CD4-positive, alpha-beta T cell treated with Interleukin-4 for 4 hours (primary cell): ENCODE measurements around the gene HIBCH.
"Not testable (repeated sequence)": the region's sequence is repeated elsewhere in the genome, so short reads cannot be mapped to it uniquely, and the experiment has no call there.

Experiments
- DNase-seq: peaks from one replicate; pipeline ENCODE4 v3.0.0-alpha.2; 2020

The HIBCH gene

DNA sequence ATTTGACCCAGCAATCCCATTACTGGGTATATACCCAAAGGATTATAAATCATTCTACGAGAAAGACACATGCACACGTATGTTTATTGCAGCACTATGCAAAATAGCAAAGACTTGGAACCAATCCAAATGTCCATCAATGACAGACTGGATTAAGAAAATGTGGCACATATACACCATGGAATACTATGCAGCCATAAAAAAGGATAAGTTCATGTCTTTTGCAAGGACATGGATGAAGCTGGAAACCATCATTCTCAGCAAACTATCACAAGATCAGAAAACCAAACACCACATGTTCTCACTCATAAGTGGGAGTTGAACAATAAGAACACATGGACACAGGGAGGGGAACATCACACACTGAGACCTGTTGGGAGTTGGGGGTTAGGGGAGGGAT is 96.9 kb downstream of the HIBCH start:
- DNase-seq, result not testable (repeated sequence)

DNA sequence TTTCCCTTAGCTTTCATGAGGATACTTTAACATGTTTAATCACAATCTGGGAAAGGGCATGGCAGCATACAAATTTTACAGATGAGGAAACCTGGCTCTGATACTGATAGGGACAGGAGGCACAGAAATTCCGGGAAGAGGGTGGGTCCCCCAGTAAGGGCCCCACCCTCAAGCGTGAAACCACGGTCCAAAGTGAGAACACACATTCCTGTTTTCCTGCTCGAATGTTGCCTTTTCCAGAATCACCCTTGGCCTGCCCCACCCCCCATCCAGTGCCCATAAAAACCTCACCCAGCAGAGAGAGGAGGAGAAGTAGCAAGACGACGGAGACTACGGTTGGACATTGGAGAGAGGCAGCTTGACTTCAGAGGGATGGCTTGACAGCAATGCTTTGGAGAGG is 98.2 kb downstream of the HIBCH start:
- no peak for DNase-seq

DNA sequence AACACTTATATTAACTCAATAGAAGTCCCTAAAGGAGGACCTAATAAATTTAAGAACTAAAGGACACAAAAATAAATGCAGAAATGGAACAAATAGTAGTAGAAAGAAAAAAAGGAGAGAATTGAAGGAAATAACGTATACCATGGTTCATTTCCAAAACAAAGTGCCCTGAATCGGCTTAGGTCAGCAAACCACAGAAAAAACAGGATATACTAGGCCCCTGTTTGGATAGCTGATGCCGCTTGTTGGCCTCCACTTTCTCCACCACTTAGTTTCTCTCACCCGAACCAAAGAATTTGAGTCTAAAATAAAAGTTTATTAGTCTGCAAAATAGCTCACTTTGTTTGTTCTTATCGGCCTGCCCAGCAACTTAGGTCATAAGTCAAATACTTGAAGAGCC is 100.4 kb downstream of the HIBCH start:
- no peak for DNase-seq

DNA sequence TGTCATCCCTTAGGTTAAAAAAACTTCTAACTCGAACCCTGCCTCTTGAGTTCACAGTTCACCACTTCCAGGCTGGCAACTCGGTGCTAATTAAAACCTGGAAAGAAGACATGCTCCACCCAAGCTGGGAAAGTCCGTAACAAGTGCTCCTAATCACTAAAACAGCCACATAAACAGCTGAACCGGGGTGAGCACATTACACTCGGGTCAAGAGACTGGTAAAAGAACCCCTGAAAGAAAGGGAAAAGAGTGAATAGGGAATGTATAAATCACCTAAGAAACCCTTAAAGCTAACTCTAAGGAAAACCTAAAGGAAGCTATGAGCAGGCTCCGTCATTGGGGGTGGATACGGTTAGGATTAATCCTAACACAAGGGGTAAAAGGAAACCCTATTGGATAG is 102.0 kb downstream of the HIBCH start:
- no peak for DNase-seq

DNA sequence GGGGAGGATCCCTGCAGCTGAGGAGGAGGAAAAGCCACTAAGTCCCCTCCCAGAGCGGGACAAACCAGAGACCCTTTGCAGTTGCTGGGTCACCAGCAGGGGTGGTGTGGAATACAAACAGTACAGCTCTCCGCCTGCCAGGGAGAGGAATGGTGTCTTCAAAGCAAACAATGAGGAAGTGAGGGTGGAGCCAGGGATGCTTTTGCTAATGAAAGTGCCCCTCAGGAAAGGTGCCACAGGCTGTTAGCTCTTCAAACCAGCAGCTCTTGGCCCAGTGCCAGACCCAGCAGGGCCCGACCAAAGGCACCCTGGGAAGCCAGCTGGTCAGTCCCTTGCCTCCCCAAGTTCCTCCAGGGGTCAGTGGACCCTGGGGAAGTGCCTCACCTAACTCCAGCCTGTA is 102.8 kb downstream of the HIBCH start:
- DNase-seq, result no peak

DNA sequence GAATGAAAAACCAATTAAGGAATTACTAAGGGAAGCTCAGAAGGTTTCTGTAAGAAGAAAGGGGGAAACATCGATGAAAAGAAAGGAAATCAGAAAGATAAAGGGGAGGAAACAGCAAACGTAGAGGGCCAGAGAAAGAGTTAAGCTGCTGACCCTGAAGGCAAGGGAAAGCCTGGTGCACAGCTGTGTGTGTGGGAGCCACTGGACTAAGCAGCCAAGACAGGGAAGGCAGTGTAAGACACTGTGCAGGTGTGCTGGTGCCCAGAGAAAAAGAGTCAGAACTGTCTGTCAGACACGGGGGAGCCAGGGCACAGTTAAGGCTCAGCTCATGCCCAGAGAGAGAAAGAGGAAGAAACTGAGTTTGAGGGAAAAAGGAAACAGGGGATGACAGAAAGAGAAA is 104.0 kb downstream of the HIBCH start:
- no peak for DNase-seq

DNA sequence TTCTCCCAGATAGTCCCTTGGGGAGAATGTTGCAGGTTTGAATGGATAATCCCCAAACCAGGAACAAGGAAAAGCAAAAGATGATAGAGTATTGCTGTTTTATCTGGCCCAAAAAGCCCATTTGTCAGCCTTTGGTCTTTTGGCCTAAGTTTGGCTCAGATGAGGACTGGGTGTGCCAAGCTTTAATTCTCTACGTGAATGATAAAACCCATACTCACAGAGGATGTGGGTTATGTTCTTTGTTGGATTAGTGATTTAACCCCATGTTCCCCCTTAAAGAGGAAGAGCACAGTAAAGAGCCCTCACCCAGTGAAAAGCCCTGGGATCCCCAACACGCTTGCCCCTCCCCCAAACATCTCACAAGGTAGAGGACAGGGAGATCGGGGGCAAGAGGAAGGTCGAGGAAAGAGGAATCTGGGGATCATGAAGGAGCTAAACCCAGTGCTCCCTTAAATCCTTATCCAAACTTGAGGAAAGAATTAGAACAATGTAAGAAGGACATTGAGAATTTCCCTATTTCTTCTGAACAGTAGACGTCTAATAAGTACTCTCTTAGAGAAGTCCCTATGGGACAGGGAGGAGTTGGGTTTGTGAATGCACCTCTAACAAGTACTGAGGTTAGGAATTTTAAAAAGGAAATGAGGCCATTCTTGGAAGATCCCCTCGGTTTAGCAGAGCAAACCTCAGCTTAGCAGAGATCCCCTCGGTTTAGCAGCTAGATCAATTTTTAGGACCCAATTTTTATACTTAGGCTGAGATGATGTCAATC is 105.0 kb downstream of the HIBCH start:
- no peak for DNase-seq

DNA sequence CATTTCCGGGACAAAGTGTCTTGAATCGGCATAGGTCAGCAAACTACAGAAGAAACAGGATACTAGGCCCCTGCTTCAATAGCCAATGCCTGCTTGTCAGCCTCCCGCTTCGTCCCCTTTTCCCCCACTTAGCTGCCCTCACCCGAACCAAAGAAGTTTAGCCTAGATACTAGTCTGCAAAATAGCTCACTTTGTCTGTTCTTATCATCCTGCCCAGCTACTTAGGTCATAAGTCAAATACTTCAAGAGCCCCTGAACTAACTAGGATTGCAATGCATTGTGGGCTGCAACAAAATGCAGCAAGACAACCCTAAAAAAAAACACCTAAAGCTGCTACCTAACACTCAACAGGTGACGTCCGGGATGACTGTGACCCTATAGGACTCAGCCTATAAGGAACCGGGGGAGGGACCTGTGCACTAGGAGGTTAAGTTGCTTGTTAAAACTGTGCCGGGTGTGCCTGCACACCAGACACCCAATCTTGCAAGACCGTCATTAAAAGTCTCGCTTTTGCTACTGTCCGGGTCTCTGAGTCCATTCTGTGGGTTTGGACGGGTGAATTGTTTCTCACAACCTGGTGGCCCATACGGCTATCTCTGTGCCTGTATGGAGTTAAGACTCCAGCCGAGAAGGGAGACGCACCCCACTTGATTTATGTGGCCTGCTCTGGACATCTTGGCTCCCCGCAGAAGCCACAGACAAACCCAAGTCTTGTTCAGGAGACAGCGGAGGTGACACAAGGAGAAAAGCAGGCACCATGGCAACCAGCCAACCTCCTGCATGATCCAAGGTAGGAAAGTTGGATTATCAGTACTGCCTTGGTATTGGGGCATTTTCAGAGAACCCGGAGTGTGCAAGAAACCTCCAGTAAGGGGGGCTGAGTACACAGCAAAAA is 105.9 kb downstream of the HIBCH start:
- DNase-seq, result no peak

DNA sequence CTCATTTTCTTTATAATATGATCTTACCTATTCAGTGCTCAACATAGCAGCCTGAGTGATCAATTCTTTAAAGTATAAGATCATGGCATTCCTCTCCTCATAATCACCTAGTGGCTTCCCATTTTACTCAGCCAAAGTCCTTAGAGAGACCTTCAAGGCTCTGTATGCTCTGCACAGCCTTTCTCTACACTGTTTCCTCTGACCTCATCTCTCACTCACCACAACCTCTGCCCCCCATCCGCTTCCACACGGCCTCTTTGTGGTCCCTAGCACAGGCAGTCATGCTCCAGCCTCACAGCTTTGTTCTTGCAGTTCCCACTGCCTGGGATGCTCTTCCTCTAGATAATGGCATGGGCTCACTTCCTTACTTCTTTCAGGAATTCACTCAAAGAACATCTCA is 109.2 kb downstream of the HIBCH start:
- no peak for DNase-seq

DNA sequence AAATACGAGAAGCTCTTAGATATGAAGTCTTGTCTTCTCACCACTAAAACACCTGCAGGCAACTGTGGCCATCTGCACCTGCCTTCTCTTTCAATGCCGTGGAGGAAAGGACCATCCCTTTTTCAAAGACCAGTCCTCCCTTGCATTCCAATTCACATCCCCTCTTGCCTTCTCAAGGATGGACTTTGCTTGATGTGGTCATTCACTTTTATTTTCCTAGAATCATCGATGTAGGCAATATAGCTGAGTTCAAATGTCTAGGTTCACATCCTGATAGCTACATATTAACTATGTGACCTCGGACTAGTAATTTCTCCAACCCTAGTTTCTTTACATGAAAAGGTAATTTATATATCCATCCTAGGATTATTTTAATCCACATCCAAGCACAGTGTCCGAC is 110.1 kb downstream of the HIBCH start:
- no peak for DNase-seq

DNA sequence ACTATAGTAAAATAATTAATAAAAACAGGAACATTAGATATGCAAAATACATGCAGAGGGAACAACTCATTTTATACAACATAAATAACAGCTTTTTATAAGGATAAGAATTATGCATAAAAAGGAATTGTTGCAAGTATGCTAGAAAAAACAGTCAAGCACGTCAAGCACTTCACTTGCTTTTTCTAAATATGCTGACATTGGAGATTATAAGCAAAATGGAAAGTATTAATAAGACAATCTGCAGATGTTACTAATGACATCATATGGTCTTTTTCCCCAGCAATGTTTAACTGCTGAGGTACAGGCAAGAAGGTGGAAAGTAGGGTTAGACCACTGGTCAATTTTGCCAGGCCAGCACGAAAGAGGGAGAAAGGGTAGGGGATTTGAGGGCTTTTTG is 111.7 kb downstream of the HIBCH start:
- no peak for DNase-seq

DNA sequence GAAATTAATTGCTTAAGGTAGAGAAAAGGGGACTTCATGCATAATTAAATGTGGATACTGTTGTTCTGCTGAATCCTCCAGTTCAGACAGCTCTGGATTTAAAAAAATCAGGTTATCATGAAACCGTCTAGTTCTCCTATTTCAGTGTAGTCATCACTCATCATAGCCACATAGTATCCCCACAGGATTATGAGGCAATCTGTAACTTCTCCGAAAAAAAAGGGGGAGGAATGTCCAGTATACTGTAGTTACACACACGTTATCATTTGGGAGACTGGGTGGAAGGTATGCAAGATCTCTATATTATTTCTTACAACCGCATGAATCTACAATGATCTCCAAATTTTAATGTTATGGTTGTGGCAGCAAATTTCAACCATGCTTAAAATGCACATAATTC is 114.0 kb downstream of the HIBCH start:
- no peak for DNase-seq

DNA sequence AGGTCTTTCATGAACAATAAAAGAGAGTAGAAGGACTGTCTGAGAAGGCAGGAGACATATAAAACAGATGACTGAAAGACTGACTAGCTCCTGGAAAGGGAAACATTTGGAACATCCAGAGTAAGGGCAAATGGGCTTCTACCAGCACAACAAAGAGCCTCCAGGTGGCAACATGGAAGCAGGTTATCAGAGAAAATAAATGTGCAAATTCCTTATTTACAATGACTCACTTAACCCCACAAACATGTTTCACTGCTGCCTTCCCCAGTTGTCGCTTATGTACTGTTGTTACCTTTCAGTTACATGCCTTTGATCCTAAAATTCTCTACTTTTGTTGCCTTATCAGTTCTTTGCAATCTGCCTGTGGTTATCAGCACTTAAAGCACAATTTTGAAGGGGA is 117.0 kb downstream of the HIBCH start:
- no peak for DNase-seq

DNA sequence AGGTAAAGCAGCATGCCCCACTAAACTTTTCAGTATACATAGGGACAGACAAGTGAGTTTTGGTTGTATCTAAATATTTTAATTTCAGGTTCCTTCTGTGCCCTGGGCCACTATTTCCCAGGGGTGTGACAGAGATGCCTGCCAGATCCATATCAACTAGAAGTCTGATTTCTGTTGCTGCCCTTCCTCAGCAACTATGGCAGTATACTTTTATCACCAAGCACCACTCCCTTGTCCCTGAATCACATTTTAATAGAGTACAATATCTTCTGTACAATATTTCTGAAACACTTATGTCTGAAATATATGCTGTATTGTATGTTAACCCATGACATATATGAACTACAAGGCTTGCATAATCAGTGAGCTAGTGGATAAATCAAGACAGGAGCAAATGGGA is 117.6 kb downstream of the HIBCH start:
- no peak for DNase-seq

DNA sequence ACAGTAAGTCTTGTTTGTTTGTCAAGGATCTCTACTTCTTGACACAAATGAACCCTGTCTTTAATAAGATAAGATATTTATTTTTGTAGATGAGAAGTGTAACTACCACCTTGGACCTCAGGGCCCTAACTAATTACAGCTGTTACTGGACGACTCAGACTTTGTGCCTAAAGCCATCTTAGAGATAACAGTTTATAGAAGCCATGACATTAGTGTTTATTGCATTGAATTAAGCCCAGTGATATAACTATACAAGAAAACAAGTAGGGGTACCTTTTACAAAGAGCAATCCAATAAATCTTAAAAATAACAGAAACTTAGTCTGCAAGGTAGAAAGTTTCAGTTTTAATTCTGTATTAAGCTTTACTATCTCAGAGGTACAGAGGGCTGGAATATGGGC is 119.0 kb downstream of the HIBCH start:
- DNase-seq, result no peak

DNA sequence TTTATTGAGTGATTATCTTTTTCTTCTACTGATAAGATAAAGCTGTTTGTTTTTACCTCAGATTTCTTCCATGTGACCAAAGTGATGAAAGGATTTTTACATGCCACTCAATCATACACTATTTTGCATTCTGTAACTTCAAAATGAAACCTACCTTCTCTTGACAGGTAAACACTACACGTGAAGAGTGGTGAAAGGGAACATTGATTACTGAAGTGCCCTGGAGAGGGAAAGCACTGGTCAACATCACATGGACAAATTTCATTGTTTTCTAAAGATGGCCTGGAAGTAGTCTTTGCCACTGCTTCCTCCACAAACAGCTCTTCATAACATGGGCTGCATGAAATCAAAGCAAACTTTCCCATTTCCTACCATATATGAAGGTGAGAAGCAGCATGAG is 120.1 kb downstream of the HIBCH start:
- no peak for DNase-seq

DNA sequence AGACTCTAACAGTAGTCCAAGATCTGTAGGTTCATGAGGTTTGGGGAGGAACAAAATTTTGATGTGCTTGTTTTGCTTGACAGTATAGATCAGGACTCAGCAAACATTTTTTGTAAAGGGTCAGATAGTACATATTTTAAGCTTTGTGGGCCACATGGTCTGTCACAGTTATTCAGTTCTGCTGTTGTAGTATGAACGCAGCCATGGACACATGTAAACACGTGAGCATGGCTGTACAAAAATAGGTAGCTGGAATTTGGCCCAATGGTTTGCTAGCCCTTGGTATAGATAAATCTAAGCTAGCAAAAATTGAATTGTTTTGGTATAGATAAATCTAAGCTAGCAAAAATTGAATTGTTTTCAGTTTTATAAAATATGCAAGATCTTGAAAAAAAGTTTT is 120.5 kb downstream of the HIBCH start:
- DNase-seq, result no peak

DNA sequence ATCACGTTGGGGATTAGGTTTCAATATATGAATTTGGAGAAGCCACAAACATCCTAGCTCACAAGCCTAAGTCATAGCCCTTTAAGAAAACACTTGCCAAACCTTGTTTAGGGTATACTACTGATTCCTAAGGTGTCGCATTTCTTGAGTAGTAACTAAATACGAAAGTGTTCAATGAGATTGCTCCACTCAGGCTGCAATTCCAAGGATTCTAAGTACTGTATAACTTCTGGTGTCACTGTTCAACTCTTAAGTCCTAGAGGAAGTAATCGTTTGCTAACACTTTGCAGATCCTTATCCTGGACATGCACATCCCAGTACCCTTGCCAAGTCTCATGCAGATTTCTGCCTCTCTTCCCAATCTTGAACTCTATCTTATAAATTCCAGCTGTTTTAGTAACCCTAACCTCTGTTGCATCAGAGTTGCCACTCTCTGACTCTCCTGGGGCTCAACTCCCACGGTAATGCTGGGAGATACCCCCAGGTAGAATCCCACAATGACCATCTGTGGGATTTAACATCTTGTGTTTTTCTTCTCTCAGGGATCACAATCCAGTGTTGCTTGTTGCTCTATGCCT is 122.4 kb downstream of the HIBCH start:
- DNase-seq, result no peak

DNA sequence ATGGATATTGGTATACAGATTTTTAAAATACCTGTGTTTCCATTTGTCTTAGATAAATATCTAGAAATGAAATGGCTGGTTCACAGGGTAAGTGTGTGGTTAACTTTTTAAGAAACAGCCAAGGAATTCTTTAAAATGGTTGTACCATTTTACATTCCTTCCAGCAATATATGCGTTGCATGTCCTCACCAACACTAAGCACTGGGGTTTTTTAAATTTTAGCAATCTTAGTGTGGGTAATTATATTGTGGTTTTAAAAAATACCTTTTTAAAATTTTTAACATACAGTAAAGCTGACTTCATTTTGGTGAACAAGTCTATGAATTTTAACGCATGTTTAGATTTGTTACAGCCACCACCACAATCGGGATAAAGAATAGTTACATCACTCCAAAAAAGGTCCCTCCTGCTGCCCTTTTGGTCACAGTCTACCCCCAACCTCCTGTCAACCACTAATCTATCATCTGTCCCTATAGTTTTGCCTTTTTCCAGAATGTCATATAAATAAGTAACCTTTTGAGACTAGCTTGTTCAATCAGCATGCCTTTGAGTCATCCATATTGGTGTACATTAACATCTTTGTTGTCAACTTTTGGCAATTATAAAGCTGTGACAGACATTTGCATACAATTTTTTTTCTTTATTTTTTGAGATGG is 129.0 kb downstream of the HIBCH start:
- no peak for DNase-seq

DNA sequence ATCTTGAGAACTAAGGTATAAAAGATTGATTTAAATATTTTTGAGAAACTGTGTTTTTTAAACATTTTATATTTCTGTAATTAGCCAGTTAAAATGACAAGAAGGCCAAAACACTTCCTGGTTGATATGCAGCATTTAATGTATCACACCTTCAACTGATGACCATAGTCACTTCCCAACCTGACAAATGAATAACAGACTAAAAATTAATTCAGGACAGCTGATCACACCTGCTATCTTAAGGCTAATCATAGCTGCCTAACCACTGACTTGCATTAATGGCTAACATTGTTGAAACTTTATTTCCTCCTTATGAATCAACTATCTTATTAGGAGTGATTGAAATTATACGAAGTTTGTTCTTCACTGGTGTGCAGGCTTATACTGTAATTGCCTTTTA is 131.3 kb downstream of the HIBCH start:
- DNase-seq, result no peak

DNA sequence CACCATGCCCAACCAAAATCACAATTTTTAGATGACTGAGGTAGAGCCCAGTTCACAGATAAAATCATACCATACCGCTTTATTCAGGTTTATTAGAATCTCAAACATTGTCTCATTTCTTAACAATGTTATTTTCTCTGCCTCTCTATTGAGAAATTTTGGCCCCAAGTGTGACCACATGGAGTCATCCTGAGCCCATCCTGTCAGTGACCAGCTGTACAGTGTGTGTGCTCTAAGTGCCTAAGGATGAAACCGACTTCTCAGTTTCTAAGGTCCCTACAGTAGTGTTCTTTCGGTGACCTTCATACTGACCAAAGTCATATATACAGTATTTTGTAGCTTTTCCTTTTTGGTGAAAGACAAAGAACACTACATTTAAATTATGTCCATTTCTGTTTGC is 133.4 kb downstream of the HIBCH start:
- DNase-seq, result no peak

DNA sequence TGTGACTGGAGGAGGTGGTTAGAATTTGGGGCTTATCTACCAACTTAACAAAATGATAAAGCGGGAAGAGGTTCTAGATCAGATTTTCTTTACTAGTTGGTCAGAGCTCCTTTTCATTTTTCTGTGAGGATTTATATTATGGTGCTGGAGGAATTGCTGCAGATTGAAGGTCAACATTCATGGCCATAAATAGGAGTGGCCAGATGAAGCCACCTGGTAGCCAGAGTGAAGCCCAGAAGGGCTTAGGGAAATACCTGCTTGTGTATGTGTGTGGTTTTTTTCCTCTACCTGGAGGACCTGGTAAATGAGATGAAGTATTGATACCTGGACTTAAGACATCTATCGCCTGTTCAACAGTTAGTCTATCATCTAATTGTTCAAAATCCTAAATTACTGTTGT is 134.2 kb downstream of the HIBCH start:
- no peak for DNase-seq

DNA sequence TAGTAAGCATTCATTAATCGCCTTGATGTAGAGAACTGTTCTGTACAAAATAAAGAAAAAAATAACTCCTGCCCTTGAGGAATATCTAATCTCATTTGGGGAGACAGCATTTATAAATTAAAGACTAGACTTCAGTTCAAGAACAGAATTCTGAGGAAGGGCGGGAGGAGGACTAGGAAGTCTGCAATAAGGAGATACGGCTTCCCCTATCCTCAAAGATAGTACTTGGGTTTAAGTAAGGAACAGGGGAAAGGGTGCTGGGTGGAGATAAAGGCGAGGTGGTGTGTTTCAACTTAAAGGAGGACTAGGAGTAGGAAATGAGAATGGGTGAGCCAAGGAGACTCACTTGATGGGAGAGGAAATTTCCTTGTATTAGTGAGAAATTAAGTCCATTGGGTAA is 135.2 kb downstream of the HIBCH start:
- DNase-seq, result no peak

DNA sequence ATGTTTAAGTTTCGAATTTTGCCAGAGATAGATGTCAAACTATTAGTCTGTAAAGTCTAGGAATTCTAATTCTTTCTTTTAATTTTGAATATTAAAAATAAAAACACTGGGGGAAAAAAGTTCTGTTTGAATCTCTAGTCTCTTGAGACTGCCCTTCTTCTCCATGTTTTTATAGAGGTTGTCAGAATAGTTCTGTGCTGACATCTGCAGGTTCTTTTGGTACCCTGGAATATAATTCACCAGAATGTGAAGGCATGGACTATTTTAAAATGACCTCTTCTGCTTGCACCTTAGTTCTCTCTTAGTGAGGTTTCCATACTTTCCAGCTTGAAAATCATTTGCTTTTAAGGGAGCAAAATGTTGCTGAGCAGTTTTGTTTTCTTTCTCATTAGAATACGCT is 136.1 kb downstream of the HIBCH start:
- no peak for DNase-seq
